Measurements from ENCODE around the gene FXYD3. TPM values are rescaled to one million over a fixed set of nuclear protein-coding genes. Genes with fewer than 3 reads are reported as not detected.

The FXYD3 gene
- total and polyA plus RNA-seq, 2 of the 13 experiments (the other 11 are each of a cell fraction or from before 2014, with no cell fraction given) = 4.9 TPM; not detected in 1

DNA sequence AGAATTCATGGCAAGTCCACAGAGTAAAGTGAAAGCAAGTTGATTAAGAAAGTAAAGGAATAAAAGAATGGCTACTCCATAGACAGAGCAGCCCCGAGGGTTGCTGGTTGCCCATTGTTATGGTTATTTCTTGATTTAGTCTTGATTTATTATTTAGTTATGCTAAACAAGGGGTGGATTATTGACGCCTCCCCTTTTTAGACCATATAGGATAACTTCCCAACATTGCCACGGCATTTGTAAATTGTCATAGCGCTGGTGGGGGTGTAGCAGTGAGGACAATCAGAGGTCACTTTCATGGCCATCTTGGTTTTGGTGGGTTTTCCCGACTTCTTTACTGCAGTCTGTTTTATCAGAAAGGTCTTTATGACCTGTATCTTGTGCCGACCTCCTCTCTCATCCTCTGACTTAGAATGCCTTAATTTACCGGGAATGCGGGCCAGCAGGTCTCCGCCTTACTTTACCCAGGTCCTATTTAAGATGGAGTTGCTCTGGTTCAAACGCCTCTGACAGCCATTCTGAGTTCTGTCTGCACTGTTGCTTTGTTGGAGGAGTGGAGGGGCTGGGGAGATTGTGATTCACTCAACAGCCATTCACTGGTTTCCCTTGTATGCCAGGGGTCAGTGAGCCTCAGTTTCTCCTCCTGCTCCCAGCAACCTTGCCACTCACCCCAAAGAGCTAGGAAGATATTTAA lies 46.5 kb upstream of the FXYD3 start (continued):
- TF ChIP-seq ZFP36L1 (CRISPR knock-in tag; IDR thresholded peaks at IDR 0.05) = no peak
- TF ChIP-seq MAF1 (CRISPR knock-in tag; IDR thresholded peaks at IDR 0.05; ENCODE audit: borderline replicate concordance) = no peak
- TF ChIP-seq, protein P1, sequence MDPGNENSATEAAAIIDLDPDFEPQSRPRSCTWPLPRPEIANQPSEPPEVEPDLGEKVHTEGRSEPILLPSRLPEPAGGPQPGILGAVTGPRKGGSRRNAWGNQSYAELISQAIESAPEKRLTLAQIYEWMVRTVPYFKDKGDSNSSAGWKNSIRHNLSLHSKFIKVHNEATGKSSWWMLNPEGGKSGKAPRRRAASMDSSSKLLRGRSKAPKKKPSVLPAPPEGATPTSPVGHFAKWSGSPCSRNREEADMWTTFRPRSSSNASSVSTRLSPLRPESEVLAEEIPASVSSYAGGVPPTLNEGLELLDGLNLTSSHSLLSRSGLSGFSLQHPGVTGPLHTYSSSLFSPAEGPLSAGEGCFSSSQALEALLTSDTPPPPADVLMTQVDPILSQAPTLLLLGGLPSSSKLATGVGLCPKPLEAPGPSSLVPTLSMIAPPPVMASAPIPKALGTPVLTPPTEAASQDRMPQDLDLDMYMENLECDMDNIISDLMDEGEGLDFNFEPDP (CRISPR knock-in tag; conservative IDR thresholded peaks at IDR 0.05) = no peak
- no peak for TF ChIP-seq ZNF326 (CRISPR knock-in tag; IDR thresholded peaks at IDR 0.05; ENCODE audit: borderline replicate concordance)
- no peak for TF ChIP-seq DPF2 (CRISPR knock-in tag; IDR thresholded peaks at IDR 0.05; ENCODE audit: borderline replicate concordance, low read depth)
- TF ChIP-seq ZNF225 (CRISPR knock-in tag; IDR thresholded peaks at IDR 0.05) = no peak

DNA sequence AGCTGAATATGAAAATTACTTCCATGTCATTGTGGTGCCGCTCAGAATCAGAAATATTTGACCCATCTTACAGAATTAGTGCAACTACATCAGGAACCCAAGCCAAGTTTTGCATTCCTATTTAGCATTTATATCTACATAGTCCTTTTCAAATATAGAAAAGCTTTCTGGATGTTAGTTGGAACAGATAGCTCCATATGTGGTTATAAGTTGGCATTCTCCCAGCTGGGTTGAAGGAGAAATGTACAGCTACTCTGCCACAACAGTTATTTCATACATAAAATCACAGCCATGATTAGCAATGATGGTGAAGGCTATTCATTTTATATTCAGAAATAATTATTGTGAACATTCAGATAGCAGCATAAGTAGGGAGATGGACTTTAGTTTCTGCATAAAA lies 45.9 kb upstream of the FXYD3 start:
- Histone ChIP-seq H3K9me3 (ENCODE audit: low read length) (peaks cover 11% of the 10 kb centered on the region), H3K4me3 (replicated peaks in 1 of 3; ENCODE audit: insufficient read depth in 1 of 3, low read depth in 2 of 3, low read length in 3 of 3) (no peak overlapping the region), H2AFZ (ENCODE audit: low read length) (no peak overlapping the region), H3K4me1 (ENCODE audit: insufficient read depth, low read length) (peaks cover 15% of the 10 kb centered on the region), H3K36me3 (replicated peaks in 1 of 2; ENCODE audit: control insufficient read depth in 1 of 2, insufficient read depth in 2 of 2, low read length in 2 of 2) (no peaks in the 10 kb centered on the region), H3K27me3 (ENCODE audit: control insufficient read depth in 1 of 2, insufficient read depth in 2 of 2, low read length in 2 of 2) (peaks cover 3 to 15% of the 10 kb centered on the region in 2 experiments), H3K4me2 (ENCODE audit: low read depth, low read length) (no peak overlapping the region), H3K9ac (ENCODE audit: insufficient read depth, low read depth, low read length) (no peak overlapping the region), H3K27ac (ENCODE audit: extremely low read length, insufficient read depth, low read length) (no peak overlapping the region), H3K79me2 (ENCODE audit: insufficient read depth, low read length) (no peaks in the 10 kb centered on the region), H4K20me1 (ENCODE audit: insufficient read depth, low read length) (no peaks in the 10 kb centered on the region)
- ATAC-seq = no peak
- ChIA-PET POLR2A (no interaction called here), CTCF (ENCODE audit: low intra/inter-chr PET ratio, low total read pairs) (no interaction called here)
- no peak for FAIRE-seq
- intact Hi-C loops (cut with micrococcal nuclease; ENCODE audit: unreplicated experiment) (no loop called here), in situ Hi-C loops (cut with HindIII; ENCODE audit: extremely low pct_ligation_motif_present, low pct_unique_long_range_greater_than_20kb) (loop anchor here (5.0 kb wide), 1 partner anchor 68 kb away; the partner anchor contains the start of genes FXYD1 and LGI4)
- no TSS peak for BruUV-seq (replicated peaks)
- 100% methylated on average over 1 of the region's 1 CpG for WGBS (ENCODE audit: low lambda C conversion rate)
- no peak for DNase-seq (ENCODE audit: low spot score)
- TF ChIP-seq, protein P2, sequence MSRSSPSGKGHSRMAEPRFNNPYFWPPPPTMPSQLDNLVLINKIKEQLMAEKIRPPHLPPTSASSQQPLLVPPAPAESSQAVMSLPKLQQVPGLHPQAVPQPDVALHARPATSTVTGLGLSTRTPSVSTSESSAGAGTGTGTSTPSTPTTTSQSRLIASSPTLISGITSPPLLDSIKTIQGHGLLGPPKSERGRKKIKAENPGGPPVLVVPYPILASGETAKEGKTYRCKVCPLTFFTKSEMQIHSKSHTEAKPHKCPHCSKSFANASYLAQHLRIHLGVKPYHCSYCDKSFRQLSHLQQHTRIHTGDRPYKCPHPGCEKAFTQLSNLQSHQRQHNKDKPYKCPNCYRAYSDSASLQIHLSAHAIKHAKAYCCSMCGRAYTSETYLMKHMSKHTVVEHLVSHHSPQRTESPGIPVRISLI (CRISPR knock-in tag; IDR thresholded peaks at IDR 0.05; ENCODE audit: borderline replicate concordance) = no peak
- TF ChIP-seq EED (CRISPR knock-in tag; IDR thresholded peaks at IDR 0.05) (no peak), KMT2B (CRISPR knock-in tag; IDR thresholded peaks at IDR 0.05) (no peak)
- TF ChIP-seq, protein P3, sequence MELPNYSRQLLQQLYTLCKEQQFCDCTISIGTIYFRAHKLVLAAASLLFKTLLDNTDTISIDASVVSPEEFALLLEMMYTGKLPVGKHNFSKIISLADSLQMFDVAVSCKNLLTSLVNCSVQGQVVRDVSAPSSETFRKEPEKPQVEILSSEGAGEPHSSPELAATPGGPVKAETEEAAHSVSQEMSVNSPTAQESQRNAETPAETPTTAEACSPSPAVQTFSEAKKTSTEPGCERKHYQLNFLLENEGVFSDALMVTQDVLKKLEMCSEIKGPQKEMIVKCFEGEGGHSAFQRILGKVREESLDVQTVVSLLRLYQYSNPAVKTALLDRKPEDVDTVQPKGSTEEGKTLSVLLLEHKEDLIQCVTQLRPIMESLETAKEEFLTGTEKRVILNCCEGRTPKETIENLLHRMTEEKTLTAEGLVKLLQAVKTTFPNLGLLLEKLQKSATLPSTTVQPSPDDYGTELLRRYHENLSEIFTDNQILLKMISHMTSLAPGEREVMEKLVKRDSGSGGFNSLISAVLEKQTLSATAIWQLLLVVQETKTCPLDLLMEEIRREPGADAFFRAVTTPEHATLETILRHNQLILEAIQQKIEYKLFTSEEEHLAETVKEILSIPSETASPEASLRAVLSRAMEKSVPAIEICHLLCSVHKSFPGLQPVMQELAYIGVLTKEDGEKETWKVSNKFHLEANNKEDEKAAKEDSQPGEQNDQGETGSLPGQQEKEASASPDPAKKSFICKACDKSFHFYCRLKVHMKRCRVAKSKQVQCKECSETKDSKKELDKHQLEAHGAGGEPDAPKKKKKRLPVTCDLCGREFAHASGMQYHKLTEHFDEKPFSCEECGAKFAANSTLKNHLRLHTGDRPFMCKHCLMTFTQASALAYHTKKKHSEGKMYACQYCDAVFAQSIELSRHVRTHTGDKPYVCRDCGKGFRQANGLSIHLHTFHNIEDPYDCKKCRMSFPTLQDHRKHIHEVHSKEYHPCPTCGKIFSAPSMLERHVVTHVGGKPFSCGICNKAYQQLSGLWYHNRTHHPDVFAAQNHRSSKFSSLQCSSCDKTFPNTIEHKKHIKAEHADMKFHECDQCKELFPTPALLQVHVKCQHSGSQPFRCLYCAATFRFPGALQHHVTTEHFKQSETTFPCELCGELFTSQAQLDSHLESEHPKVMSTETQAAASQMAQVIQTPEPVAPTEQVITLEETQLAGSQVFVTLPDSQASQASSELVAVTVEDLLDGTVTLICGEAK (IDR thresholded peaks at IDR 0.05) = no peak
- TF ChIP-seq, protein P3 (CRISPR knock-in tag; IDR thresholded peaks at IDR 0.05) = no peak
